T-helper 2 cell treated with Interferon-gamma antibody and Interleukin-4, amounts not matched to agents 100 ng/mL and 5 ng/mL, for 36 hours (primary cell): ENCODE results near the gene NKTR. TPM values are rescaled to one million over a fixed set of nuclear protein-coding genes. Genes with fewer than 3 reads are reported as not detected.

ENCODE experiments used
- intact Hi-C: fragments of 100-400 bp; cut with micrococcal nuclease; formaldehyde crosslinking; loops from one replicate; pipeline ENCODE4 v1.15.1; 2023
- total RNA-seq: library from RNA; stranded (reverse); gene quantifications from 2 replicates; pipeline ENCODE4 v1.2.3, GENCODE V29; 2022

Gene NKTR
- total RNA-seq, 1 donor from 2014 or later = 106 TPM

- intact Hi-C loops = no loop called here
Observed at GRCh38 chr3:42674146-42674545, 73.7 kb downstream of the NKTR start.

- intact Hi-C loops = no loop called here
Observed at GRCh38 chr3:42675909-42676308, 75.4 kb downstream of the NKTR start.

- intact Hi-C loops = no loop called here
Observed at GRCh38 chr3:42678447-42678846, 78.0 kb downstream of the NKTR start.

- intact Hi-C loops = no loop called here
Observed at GRCh38 chr3:42680271-42680670, 79.8 kb downstream of the NKTR start.

- intact Hi-C loops = no loop called here
Observed at GRCh38 chr3:42680806-42681205, 80.3 kb downstream of the NKTR start.

GRCh38 chr3:42681361-42682038 lies 81.0 kb downstream of the NKTR start:
- intact Hi-C loops = no loop called here

- intact Hi-C loops = no loop called here
Observed at GRCh38 chr3:42682301-42683070, 82.0 kb downstream of the NKTR start.

- intact Hi-C loops = no loop called here
Observed at GRCh38 chr3:42683875-42684598, 83.6 kb downstream of the NKTR start.

- intact Hi-C loops = no loop called here
Observed at GRCh38 chr3:42684632-42685362, 84.3 kb downstream of the NKTR start.

- intact Hi-C loops = no loop called here
Observed at GRCh38 chr3:42685363-42685881, 84.9 kb downstream of the NKTR start, which contains the start of gene KLHL40. Gene KLHL40, plus strand, starts transcription at chr3:42685537. Its CDS starts 82 bp downstream, at chr3:42685619.

GRCh38 chr3:42685891-42686820 lies 85.7 kb downstream of the NKTR start:
- intact Hi-C loops = no loop called here

GRCh38 chr3:42686832-42687650 lies 86.6 kb downstream of the NKTR start:
- intact Hi-C loops = no loop called here

GRCh38 chr3:42688016-42688415 lies 87.5 kb downstream of the NKTR start:
- intact Hi-C loops = no loop called here

GRCh38 chr3:42688487-42689420 lies 88.3 kb downstream of the NKTR start:
- intact Hi-C loops = no loop called here

- intact Hi-C loops = no loop called here
Observed at GRCh38 chr3:42689421-42690014, 89.0 kb downstream of the NKTR start.

GRCh38 chr3:42690191-42690590 lies 89.7 kb downstream of the NKTR start:
- intact Hi-C loops = no loop called here

GRCh38 chr3:42690766-42691680 lies 90.5 kb downstream of the NKTR start:
- intact Hi-C loops = no loop called here
